K562 (cell line): ENCODE results near the gene GNG7. TPM values are rescaled to one million over a fixed set of nuclear protein-coding genes. Genes with fewer than 3 reads are reported as not detected.
A peak's percentile ranks its signal among the peaks of the same experiment; 100 is the strongest.

ENCODE experiments used
- ATAC-seq: fragments of 200-7000 bp; cut with Tn5 transposase; 3 replicates; pipeline ENCODE4 v1.9.1; 2020; ENCODE audit warnings: moderate library complexity
- BruUV-seq: library from RNA; stranded (reverse); fragments of 400-500 nt; replicated peaks from 2 replicates; lab custom pipeline; 2021; lab: Mats Ljungman, UMichigan
- CTCF ChIA-PET: fragments of 300-600 bp; formaldehyde crosslinking; extraction: SDS; loops from one replicate; lab custom pipeline; 2021; ENCODE audit warnings: low intra/inter-chr PET ratio; lab: Yijun Ruan, JAX
- POLR2A ChIA-PET: fragments of 300-600, 350-650 bp; sonication (Branson Sonifier 250); formaldehyde crosslinking; extraction: SDS; loops from one replicate; lab custom pipeline; 2021; ENCODE audit warnings: antibody characterized with exemption, inconsistent platforms; lab: Yijun Ruan, JAX
- DNase-seq, 4 experiments: peaks; one replicate each; pipeline versions ENCODE4 v3.0.0 to v3.0.0-alpha.2; 2011 to 2018; ENCODE audit warnings: low spot score in 3 of 4, mixed read lengths in 3 of 4; ENCODE audit errors: extremely low read depth in 1 of 4
- FAIRE-seq: peaks from 2 replicates; lab custom pipeline; 2011; peaks lifted over from hg19 to GRCh38; lab: Jason Lieb, UNC
- H2AFZ ChIP-seq: 2 replicates; pipeline ENCODE4 v1.6.0; 2011; ENCODE audit warnings: low read depth, low read length, control low read depth, inconsistent platforms
- H3K27ac ChIP-seq: fragments of 200-600 bp; 3 replicates; pipeline ENCODE4 v1.8.0; 2011; ENCODE audit warnings: low read depth, mild to moderate bottlenecking, control low read depth, inconsistent platforms, low read length, moderate library complexity, mixed read lengths; ENCODE audit errors: extremely low read depth
- H3K27me3 ChIP-seq, 2 experiments: fragments of 300-600 bp in 1 of 2; 2 replicates in 1 of 2; 3 replicates in 1 of 2; pipeline versions ENCODE4 v1.6.0 to v1.8.0; 2011; ENCODE audit warnings: inconsistent platforms in 2 of 2, low read length in 2 of 2, mild to moderate bottlenecking in 1 of 2, mixed read lengths in 1 of 2, moderate library complexity in 1 of 2; ENCODE audit not compliant: control insufficient read depth in 2 of 2, insufficient read depth in 2 of 2
- H3K36me3 ChIP-seq: fragments of 300-600 bp; 3 replicates; pipeline ENCODE4 v1.8.0; 2011; ENCODE audit warnings: mild to moderate bottlenecking, low read length, inconsistent platforms; ENCODE audit not compliant: control insufficient read depth, insufficient read depth
- H3K4me1 ChIP-seq, 2 experiments: fragments of 200-600 bp in 1 of 2; replicated peaks in 1 of 2; 2 replicates in 1 of 2; 3 replicates in 1 of 2; pipeline versions ENCODE4 v1.5.1 to v1.8.0; 2011; ENCODE audit warnings: inconsistent platforms in 2 of 2, low read length in 2 of 2, mild to moderate bottlenecking in 1 of 2, mixed read lengths in 1 of 2, moderate library complexity in 1 of 2; ENCODE audit not compliant: control insufficient read depth in 2 of 2, insufficient read depth in 2 of 2
- H3K4me2 ChIP-seq: 2 replicates; pipeline ENCODE4 v1.6.1; 2011; ENCODE audit warnings: low read length, control low read depth, inconsistent platforms, mixed read lengths; ENCODE audit not compliant: insufficient read depth
- H3K4me3 ChIP-seq: fragments of 200-600 bp; sonication (generic), shearing (Covaris generic); 2 replicates; pipeline ENCODE4 v1.5.1; 2016; ENCODE audit warnings: control low read depth, inconsistent platforms
- H3K79me2 ChIP-seq: fragments of 200-600 bp; 3 replicates; pipeline ENCODE4 v1.8.0; 2011; ENCODE audit warnings: low read length, inconsistent platforms; ENCODE audit not compliant: control insufficient read depth, insufficient read depth
- H3K9ac ChIP-seq, 2 experiments: 2 replicates each; pipeline versions ENCODE4 v1.6.0 to v1.6.1; 2011; ENCODE audit warnings: low read depth in 2 of 2, low read length in 2 of 2, control low read depth in 1 of 2, inconsistent platforms in 1 of 2, mild to moderate bottlenecking in 1 of 2, mixed read lengths in 1 of 2; ENCODE audit not compliant: insufficient read depth in 1 of 2
- H3K9me1 ChIP-seq: one replicate; pipeline ENCODE4 v1.6.0; 2011; ENCODE audit warnings: inconsistent platforms, mild to moderate bottlenecking, low read length, moderate library complexity; ENCODE audit not compliant: control insufficient read depth, insufficient read depth
- H3K9me3 ChIP-seq: replicated peaks from 2 replicates; pipeline ENCODE4 v1.5.1; 2011; ENCODE audit warnings: low read depth, low read length, inconsistent platforms; ENCODE audit not compliant: control insufficient read depth, insufficient read depth
- H4K20me1 ChIP-seq: replicated peaks from 2 replicates; pipeline ENCODE4 v1.6.1; 2011; ENCODE audit warnings: low read length, inconsistent platforms, mixed read lengths; ENCODE audit not compliant: control insufficient read depth, insufficient read depth
- ATF3 ChIP-seq, 2 experiments: fragments of 450-650 bp in 1 of 2; sonication (generic) in 1 of 2; formaldehyde crosslinking in 1 of 2; IDR thresholded peaks in 1 of 2; conservative IDR thresholded peaks in 1 of 2; 2 replicates each; pipeline versions ENCODE4 v1.6.1 to v1.8.1; 2016 to 2023; ENCODE audit warnings: mild to moderate bottlenecking in 2 of 2, moderate library complexity in 2 of 2, inconsistent platforms in 1 of 2, missing genetic modification reagents in 1 of 2
- CREB1 ChIP-seq, 2 experiments: sonication (generic) in 1 of 2; formaldehyde crosslinking in 1 of 2; IDR thresholded peaks; 2 replicates each; pipeline versions ENCODE4 v1.6.1 to v1.8.0; 2012 to 2022; ENCODE audit warnings: inconsistent platforms in 1 of 2, mild to moderate bottlenecking in 1 of 2, missing genetic modification reagents in 1 of 2, moderate library complexity in 1 of 2
- CTCF ChIP-seq, 3 experiments: IDR thresholded peaks in 2 of 3; conservative IDR thresholded peaks in 1 of 3; 2 replicates each; pipeline ENCODE4 v1.5.1; 2011 to 2012; ENCODE audit warnings: low read length in 3 of 3, mild to moderate bottlenecking in 3 of 3, control low read depth in 2 of 3, improper control_type of control experiment in 1 of 3, inconsistent platforms in 1 of 3, low read depth in 1 of 3, mixed read lengths in 1 of 3, moderate library complexity in 1 of 3; ENCODE audit not compliant: insufficient read depth in 2 of 3
- HLTF ChIP-seq: fragments of 450-650 bp; IDR thresholded peaks from 2 replicates; pipeline ENCODE4 v1.6.1; 2016
- IRF1 ChIP-seq: sonication (generic); formaldehyde crosslinking; IDR thresholded peaks from 2 replicates; pipeline ENCODE4 v1.8.0; 2022; ENCODE audit warnings: missing genetic modification reagents, mild to moderate bottlenecking, borderline replicate concordance
- KHSRP ChIP-seq: fragments of 450-650 bp; IDR thresholded peaks from 2 replicates; pipeline ENCODE4 v1.6.1; 2017
- RAD21 ChIP-seq, 2 experiments: fragments of 250-450 bp in 1 of 2; fragments of 450-650 bp in 1 of 2; sonication (Bioruptor Pico) in 1 of 2; formaldehyde crosslinking in 1 of 2; IDR thresholded peaks in 1 of 2; conservative IDR thresholded peaks in 1 of 2; 2 replicates each; pipeline versions ENCODE4 v1.4.0 to v1.8.0; 2020 to 2022; ENCODE audit warnings: mild to moderate bottlenecking in 2 of 2, moderate library complexity in 1 of 2
- RBM14 ChIP-seq: fragments of 200-400 bp; formaldehyde crosslinking; IDR thresholded peaks from 2 replicates; pipeline ENCODE4 v1.6.1; 2018; ENCODE audit warnings: low read depth, mild to moderate bottlenecking, low read length, moderate library complexity, borderline replicate concordance; ENCODE audit not compliant: insufficient read depth
- ZBTB11 ChIP-seq, 3 experiments: fragments of 200-800 bp in 1 of 3; fragments of 250-450 bp in 1 of 3; fragments of 450-650 bp in 1 of 3; sonication (Bioruptor Pico) in 1 of 3; sonication (Bioruptor generic) in 1 of 3; formaldehyde crosslinking in 1 of 3; IDR thresholded peaks; 2 replicates each; pipeline versions ENCODE4 v1.6.1 to v1.8.0; 2016 to 2022; ENCODE audit warnings: mild to moderate bottlenecking in 2 of 3, missing genetic modification characterization in 2 of 3, missing compliant biosample characterization in 1 of 3, moderate library complexity in 1 of 3
- ZKSCAN1 ChIP-seq: fragments of 150-350 bp; IDR thresholded peaks from 2 replicates; pipeline ENCODE4 v1.6.1; 2016; ENCODE audit warnings: low read depth, low read length
- whole genome bisulfite sequencing: fragments of 100-300 bp; shearing (Covaris generic); methylation state at CpG from one replicate; pipeline ENCODE4 v1.1.6; 2016; ENCODE audit warnings: low coverage, mixed read lengths; ENCODE audit not compliant: insufficient coverage; ENCODE audit errors: missing lambda C conversion rate; 5-methylcytosine and 5-hydroxymethylcytosine counted together
- in situ Hi-C: fragments of 300-500 bp; cut with MboI; formaldehyde crosslinking; loops from 4 replicates; pipeline ENCODE4 v1.15.0; 2018; ENCODE audit warnings: inconsistent platforms, mixed read lengths
- intact Hi-C: fragments of 100-400 bp; cut with micrococcal nuclease; formaldehyde crosslinking; loops from 2 replicates; pipeline ENCODE4 v1.14.2; 2022
- polyA plus RNA-seq, 8 experiments: library from polyadenylated mRNA; depleted of rRNA in 4 of 8; stranded (reverse) in 5 of 8; unstranded in 3 of 8; fragments of >200 nt; fragmentation: Nextera tagmentation in 2 of 8; fragmentation: Illumina TruSeq in 1 of 8; extraction: Ambion mirVana in 2 of 8; extraction: Trizol in 1 of 8; gene quantifications; 2 replicates each; pipeline versions ENCODE4 v1.2.1 to v1.2.3, GENCODE V29; 2011 to 2014; ENCODE audit warnings: inconsistent platforms in 1 of 8, missing spikeins in 1 of 8
- total RNA-seq, 7 experiments: library from RNA; depleted of rRNA in 6 of 7; stranded (reverse); fragments of >200 nt in 6 of 7; fragmentation: Illumina TruSeq in 2 of 7; extraction: Trizol in 2 of 7; gene quantifications; 2 replicates each; pipeline versions ENCODE4 v1.2.1 to v1.2.3, GENCODE V29; 2011 to 2021; ENCODE audit warnings: low replicate concordance in 1 of 7

Gene GNG7
- total and polyA plus RNA-seq, 9 of the 15 experiments (the other 6 are each of a cell fraction or from before 2014, with no cell fraction given) = 0.01 to 0.20 (median 0.06) TPM; not detected in 1

- no peak for TF ChIP-seq IRF1
- TF ChIP-seq KHSRP = no peak
These were observed 41.6 kb upstream of the GNG7 start (continued) for GRCh38 chr19:2744113-2744512.

- Histone ChIP-seq H3K27ac (no peak overlapping the region), H3K9me1 (no peaks in the 10 kb centered on the region), H3K36me3 (peaks cover 4% of the 10 kb centered on the region; the same call in 2 of the 3 replicates), H3K9ac (no peak overlapping the region), H3K9me3 (no peaks in the 10 kb centered on the region), H2AFZ (no peak overlapping the region), H3K4me2 (no peak overlapping the region), H3K27me3 (peaks cover 18 to 36% of the 10 kb centered on the region in 2 experiments; a peak in 4 of 5 replicates), H3K4me3 (no peak overlapping the region), H3K4me1 (peaks cover 4 to 11% of the 10 kb centered on the region in 2 experiments; a peak in 3 of 5 replicates), H3K79me2 (peaks cover 16% of the 10 kb centered on the region), H4K20me1 (no peaks in the 10 kb centered on the region)
- ChIA-PET POLR2A (no interaction called here), CTCF (no interaction called here)
- intact Hi-C loops (no loop called here), in situ Hi-C loops (no loop called here)
- ATAC-seq = no peak
- FAIRE-seq = no peak
- TF ChIP-seq RBM14 (no peak), RAD21 (CRISPR knock-in tag; conservative IDR thresholded peaks at IDR 0.05 in 1 of 2, IDR thresholded peaks at IDR 0.05 in 1 of 2) (no peak), CTCF (IDR thresholded peaks at IDR 0.05 in 2 of 3, conservative IDR thresholded peaks at IDR 0.05 in 1 of 3; ENCODE audit: insufficient read depth in 2 of 3, low read depth in 1 of 3, low read length in 3 of 3) (peak; percentile 30 to 47 (median 44); a peak in 4 of 6 replicates), ZBTB11 (CRISPR knock-in tag; IDR thresholded peaks at IDR 0.05) (peak in 1 of 3 experiments; percentile 36; a peak in 1 of 6 replicates), HLTF (no peak), ATF3 (IDR thresholded peaks at IDR 0.05) (peak; percentile 31), ATF3 (CRISPR knock-in tag; conservative IDR thresholded peaks at IDR 0.05) (no peak), ZKSCAN1 (no peak), CREB1 (IDR thresholded peaks at IDR 0.05) (no peak), CREB1 (CRISPR knock-in tag; IDR thresholded peaks at IDR 0.05) (no peak)
- 5% methylated on average over 8 of the region's 8 CpGs for WGBS
- BruUV-seq = no TSS peak
- peak in 1 of 4 experiments; percentile 43 for DNase-seq
These were observed 40.6 kb upstream of the GNG7 start for GRCh38 chr19:2743099-2743498.
